NB4 (cell line): ENCODE measurements around the gene CCNO.

Experiments used
- DNase-seq: peaks from one replicate; pipeline ENCODE4 v3.0.0; 2010; ENCODE audit warnings: low read depth
- H3K4me3 ChIP-seq: one replicate; pipeline ENCODE4 v1.5.1; 2011; ENCODE audit warnings: mild to moderate bottlenecking, low read depth, low read length, moderate library complexity
- MYC ChIP-seq: IDR thresholded peaks from 2 replicates; pipeline ENCODE4 v1.6.1; 2011; ENCODE audit warnings: low read depth, low read length
- POLR2A ChIP-seq: IDR thresholded peaks from 2 replicates; pipeline ENCODE4 v1.6.1; 2011; ENCODE audit warnings: mild to moderate bottlenecking; ENCODE audit not compliant: insufficient read length; ENCODE audit errors: extremely low read depth
- TF ChIP-seq, protein P1 (sequence below): IDR thresholded peaks from 2 replicates; pipeline ENCODE4 v1.6.1; 2011; ENCODE audit warnings: low read depth, low read length
- TF ChIP-seq, protein P2 (sequence below): IDR thresholded peaks from one replicate; pipeline ENCODE4 v1.5.1; 2012; ENCODE audit warnings: low read depth, low read length

The CCNO gene

DNA sequence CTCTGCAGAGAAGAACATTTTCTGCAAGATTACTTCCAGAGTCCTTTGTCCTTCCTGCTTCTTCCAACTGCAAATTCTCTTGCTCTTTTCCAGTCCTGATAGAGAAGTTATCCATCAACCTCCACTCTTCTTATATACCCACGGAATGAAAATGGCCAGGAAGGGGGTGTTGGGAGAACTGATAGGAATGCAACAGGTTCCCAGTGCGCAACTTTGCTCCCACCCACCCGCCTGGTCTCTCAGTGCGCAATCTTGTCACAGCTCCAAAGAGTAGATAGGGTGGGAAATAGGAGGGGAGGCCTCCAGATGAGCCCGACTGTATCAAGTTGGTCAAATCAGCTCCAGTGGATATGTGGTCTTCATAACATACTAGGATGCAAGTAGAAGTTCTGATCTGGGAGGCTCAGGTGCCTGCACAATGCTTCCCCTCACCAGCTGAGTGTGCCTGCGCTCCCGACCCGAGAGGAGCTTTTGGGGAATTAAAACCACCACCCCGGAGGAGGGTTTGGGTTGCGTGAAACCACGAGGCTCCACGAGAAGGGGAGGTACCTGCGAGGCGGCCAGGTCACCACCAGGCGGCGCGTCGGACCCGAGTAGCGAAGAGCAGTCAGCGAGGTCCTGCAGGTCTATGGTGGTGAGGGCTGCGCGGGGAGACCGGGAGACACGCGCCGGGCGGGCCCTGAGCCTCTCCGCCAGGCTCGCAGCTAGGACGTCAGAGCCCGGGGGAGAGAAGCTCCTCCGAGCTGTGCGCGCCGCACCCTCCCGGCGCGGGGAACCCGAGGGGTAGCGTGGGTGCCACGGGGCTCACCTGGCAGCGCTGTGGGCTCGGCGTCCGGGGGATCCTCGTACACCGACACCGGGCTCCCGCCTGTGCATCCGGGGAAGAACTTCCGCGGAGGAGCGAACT, 7.1 kb downstream of the CCNO start:
- peak; percentile 89 for DNase-seq
- H3K4me3 ChIP-seq, result peak overlapping the region; percentile 25
- TF ChIP-seq POLR2A (peak; percentile 44), MYC (peak; percentile 94)
- TF ChIP-seq, protein P1, sequence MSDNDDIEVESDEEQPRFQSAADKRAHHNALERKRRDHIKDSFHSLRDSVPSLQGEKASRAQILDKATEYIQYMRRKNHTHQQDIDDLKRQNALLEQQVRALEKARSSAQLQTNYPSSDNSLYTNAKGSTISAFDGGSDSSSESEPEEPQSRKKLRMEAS, result peak; percentile 88
- TF ChIP-seq, protein P2, sequence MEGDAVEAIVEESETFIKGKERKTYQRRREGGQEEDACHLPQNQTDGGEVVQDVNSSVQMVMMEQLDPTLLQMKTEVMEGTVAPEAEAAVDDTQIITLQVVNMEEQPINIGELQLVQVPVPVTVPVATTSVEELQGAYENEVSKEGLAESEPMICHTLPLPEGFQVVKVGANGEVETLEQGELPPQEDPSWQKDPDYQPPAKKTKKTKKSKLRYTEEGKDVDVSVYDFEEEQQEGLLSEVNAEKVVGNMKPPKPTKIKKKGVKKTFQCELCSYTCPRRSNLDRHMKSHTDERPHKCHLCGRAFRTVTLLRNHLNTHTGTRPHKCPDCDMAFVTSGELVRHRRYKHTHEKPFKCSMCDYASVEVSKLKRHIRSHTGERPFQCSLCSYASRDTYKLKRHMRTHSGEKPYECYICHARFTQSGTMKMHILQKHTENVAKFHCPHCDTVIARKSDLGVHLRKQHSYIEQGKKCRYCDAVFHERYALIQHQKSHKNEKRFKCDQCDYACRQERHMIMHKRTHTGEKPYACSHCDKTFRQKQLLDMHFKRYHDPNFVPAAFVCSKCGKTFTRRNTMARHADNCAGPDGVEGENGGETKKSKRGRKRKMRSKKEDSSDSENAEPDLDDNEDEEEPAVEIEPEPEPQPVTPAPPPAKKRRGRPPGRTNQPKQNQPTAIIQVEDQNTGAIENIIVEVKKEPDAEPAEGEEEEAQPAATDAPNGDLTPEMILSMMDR, result peak; percentile 87

DNA sequence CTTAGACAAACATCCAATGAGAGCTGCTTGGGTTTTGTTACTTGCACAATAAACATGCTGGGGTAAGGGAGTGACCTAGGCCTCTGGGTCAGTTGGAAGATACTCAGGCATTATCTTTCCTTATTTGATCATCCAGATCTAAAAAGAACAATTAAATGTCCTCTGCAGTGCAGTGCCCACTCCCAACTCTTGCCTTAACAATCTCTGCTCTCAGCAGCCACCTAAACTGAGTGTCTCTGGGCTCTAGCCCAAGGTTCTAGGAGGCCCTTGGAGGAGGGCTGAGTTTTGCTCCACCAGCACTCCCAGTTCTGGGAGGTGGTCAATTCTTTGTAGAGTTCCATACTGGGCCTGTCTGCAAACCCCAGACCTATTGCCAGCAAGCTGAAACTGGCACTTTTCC, 8.1 kb downstream of the CCNO start:
- TF ChIP-seq, protein P2, result no peak
- TF ChIP-seq MYC (no peak), POLR2A (no peak)
- TF ChIP-seq, protein P1, result no peak
- DNase-seq, result no peak
- H3K4me3 ChIP-seq, result no peak overlapping the region

DNA sequence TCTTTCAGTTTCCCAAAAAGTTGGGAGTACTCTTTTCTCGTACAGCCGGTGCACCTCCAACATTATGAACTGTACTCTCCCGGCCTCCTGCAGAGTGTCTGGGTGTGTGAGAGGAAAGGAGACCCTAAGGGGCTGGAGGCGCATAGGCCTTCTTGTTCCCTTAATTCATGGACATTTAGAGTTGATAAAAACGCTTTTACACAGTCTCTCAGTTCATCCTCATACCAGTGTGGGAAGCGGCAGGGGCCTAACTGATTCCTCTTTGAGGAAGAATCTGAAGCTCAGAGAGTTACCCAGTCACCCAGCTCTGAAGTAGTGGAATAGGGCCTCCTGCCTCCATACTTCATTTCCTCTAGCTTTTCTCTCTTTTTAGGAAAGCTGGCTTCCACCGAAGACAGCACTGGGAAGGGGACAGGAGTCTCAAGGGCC, 9.6 kb downstream of the CCNO start:
- H3K4me3 ChIP-seq, result no peak overlapping the region
- TF ChIP-seq, protein P1, result no peak
- no peak for TF ChIP-seq POLR2A
- TF ChIP-seq, protein P2, result no peak
- TF ChIP-seq MYC, result no peak
- DNase-seq, result no peak

DNA sequence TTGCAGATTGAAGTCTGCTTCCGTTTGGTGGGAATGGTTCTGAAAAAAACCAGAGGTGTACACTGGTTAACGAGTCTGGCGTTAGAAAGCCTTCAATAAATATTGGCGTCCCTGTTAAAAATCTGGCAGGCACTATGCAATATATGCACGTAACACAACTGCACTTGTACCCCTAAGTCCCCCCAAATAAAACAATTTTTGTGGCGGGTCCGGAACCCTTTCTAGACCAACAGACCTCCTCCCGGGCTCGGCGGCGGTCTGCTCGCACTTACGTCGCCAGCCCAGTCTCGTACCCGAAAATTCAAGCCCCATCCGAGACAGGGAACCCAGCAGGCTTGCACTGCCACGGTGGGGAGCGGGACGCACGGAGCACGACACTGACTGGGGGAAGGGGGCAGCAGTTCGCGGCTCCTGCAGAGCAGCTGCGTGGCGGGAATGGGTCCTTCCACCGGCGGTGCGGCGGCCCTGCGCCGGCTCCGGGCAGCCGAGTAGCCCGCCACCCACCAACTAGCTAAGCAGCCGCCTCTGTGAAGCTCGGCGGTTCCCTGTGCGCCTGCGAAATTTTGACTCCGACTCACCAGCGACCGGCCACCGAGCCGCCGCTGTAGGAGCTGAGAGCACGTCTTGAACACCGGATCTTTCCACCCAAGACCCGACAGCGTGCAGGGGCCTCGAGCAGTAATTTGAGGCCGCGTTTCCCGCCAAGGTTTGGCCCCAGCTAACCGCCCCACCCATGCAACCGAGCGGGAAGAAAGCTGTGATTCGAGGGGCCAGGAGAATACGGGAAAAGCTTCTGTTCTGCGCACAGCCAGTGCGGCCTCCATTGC, 10.2 kb downstream of the CCNO start:
- DNase-seq, result peak; percentile 48
- no peak overlapping the region for H3K4me3 ChIP-seq
- TF ChIP-seq, protein P1, result no peak
- TF ChIP-seq MYC, result no peak
- TF ChIP-seq, protein P2, result no peak
- no peak for TF ChIP-seq POLR2A

DNA sequence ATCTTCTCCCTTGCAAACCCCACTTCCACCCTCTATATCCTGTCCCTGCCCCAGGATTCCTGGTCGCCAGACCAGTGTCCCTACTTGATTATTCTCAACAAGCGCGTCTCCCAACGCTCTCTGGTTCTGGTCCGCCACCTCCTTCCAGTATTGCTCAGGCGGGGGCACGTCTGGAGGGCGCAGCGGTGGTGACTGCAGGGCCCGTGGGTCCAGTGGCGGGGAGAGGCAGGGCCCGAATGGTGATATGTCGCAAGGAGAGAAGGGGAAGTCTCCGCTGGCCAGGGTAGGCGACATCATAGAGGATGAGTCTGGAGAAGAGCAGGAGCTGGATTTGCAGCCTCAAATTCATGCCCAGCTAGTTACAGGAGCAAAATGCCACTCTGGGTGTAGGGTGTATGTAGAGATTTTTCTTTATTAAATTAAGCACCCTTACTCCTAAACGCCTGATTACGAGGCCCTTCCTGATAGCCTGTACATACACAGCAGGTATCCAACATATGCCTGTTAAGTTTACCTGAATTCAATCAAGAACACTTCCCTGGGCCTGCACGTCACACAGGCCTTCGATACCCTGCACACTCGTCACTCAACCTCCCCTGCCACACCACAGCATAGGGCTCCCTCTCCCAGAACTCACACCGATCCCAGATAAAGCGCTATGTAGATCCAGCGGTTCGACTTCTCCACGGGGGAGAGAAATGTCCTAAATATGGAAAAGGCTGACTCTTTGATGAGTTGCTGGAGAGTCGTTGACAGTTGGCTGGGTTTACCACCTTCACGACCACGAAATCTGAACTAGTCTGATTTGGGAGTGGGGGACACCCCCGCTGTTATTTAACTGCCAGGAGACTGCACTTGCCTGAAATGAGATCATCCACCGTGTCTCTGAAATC, 11.1 kb downstream of the CCNO start:
- H3K4me3 ChIP-seq, result no peak overlapping the region
- TF ChIP-seq POLR2A (no peak), MYC (no peak)
- TF ChIP-seq, protein P1, result no peak
- TF ChIP-seq, protein P2, result no peak
- DNase-seq, result peak; percentile 43
